ENCODE results near the gene KCNJ9. TPM values are rescaled to one million over a fixed set of nuclear protein-coding genes. Genes with fewer than 3 reads are reported as not detected.

Gene KCNJ9
- total RNA-seq, 1 experiment from 2014 or later, result not detected

- no peak for DNase-seq
- no peak overlapping the region for H3K4me2 ChIP-seq
- H3K27ac ChIP-seq, result no peak overlapping the region
- no peaks in the 10 kb centered on the region for H3K36me3 ChIP-seq (ENCODE audit: low read depth)
- H4K20me1 ChIP-seq (ENCODE audit: insufficient read depth), result no peaks in the 10 kb centered on the region
- TF ChIP-seq CTCF (conservative IDR thresholded peaks at IDR 0.05), result no peak
- no peak for TF ChIP-seq EZH2 (IDR thresholded peaks at IDR 0.05; ENCODE audit: low read depth)
- H2AFZ ChIP-seq, result no peak overlapping the region
- no peaks in the 10 kb centered on the region for H3K79me2 ChIP-seq (ENCODE audit: low read depth)
- peaks cover 6% of the 10 kb centered on the region; the same call in 1 of the 2 replicates for H3K4me1 ChIP-seq (replicated peaks; ENCODE audit: insufficient read depth)
- no peaks in the 10 kb centered on the region for H3K9me2 ChIP-seq (ENCODE audit: insufficient read depth)
- ChIA-PET POLR2A (ENCODE audit: unreplicated experiment) (no interaction called here), CTCF (no interaction called here)
- no peaks in the 10 kb centered on the region for H3K9me3 ChIP-seq (ENCODE audit: insufficient read depth, low read depth)
- peaks cover 30% of the 10 kb centered on the region for H3K27me3 ChIP-seq (ENCODE audit: insufficient read depth, low read depth)
- H3K4me3 ChIP-seq, result no peak overlapping the region
- no peaks in the 10 kb centered on the region for H3F3A ChIP-seq (ENCODE audit: insufficient read depth, low read depth)
- no TSS peak for BruUV-seq (replicated peaks)
- intact Hi-C loops (cut with micrococcal nuclease; ENCODE audit: unreplicated experiment), result no loop called here
These were observed 16.6 kb upstream of the KCNJ9 start for GRCh38 chr1:160064746-160065145.

GRCh38 chr1:160066829-160067745 is 14.3 kb upstream of the KCNJ9 start:
- Histone ChIP-seq H4K20me1 (ENCODE audit: insufficient read depth) (no peaks in the 10 kb centered on the region), H3K9me2 (ENCODE audit: insufficient read depth) (no peaks in the 10 kb centered on the region), H3F3A (ENCODE audit: insufficient read depth, low read depth) (no peaks in the 10 kb centered on the region), H3K4me2 (no peak overlapping the region), H3K9me3 (ENCODE audit: insufficient read depth, low read depth) (no peaks in the 10 kb centered on the region), H3K79me2 (ENCODE audit: low read depth) (no peaks in the 10 kb centered on the region), H2AFZ (no peak overlapping the region), H3K4me3 (no peak overlapping the region), H3K4me1 (replicated peaks; ENCODE audit: insufficient read depth) (no peaks in the 10 kb centered on the region), H3K27me3 (ENCODE audit: insufficient read depth, low read depth) (peaks cover 46% of the 10 kb centered on the region), H3K27ac (no peak overlapping the region), H3K36me3 (ENCODE audit: low read depth) (no peaks in the 10 kb centered on the region)
- BruUV-seq (replicated peaks), result no TSS peak
- TF ChIP-seq EZH2 (IDR thresholded peaks at IDR 0.05; ENCODE audit: low read depth) (no peak), CTCF (conservative IDR thresholded peaks at IDR 0.05) (no peak)
- ChIA-PET CTCF (no interaction called here), POLR2A (ENCODE audit: unreplicated experiment) (interaction anchor here (0.6 kb wide), 1 partner anchor 144 kb away, joined by 3 read pairs; no protein-coding TSS in a partner anchor)
- no peak for DNase-seq
- intact Hi-C loops (cut with micrococcal nuclease; ENCODE audit: unreplicated experiment), result no loop called here

- Histone ChIP-seq H3K4me3 (no peak overlapping the region), H3K27ac (no peak overlapping the region), H4K20me1 (ENCODE audit: insufficient read depth) (no peaks in the 10 kb centered on the region), H3K79me2 (ENCODE audit: low read depth) (no peaks in the 10 kb centered on the region), H3K36me3 (ENCODE audit: low read depth) (no peaks in the 10 kb centered on the region), H2AFZ (no peak overlapping the region), H3K9me3 (ENCODE audit: insufficient read depth, low read depth) (no peaks in the 10 kb centered on the region), H3K9me2 (ENCODE audit: insufficient read depth) (no peaks in the 10 kb centered on the region), H3K27me3 (ENCODE audit: insufficient read depth, low read depth) (peaks cover 56% of the 10 kb centered on the region), H3F3A (ENCODE audit: insufficient read depth, low read depth) (no peaks in the 10 kb centered on the region), H3K4me1 (replicated peaks; ENCODE audit: insufficient read depth) (no peaks in the 10 kb centered on the region), H3K4me2 (no peak overlapping the region)
- ChIA-PET CTCF (no interaction called here), POLR2A (ENCODE audit: unreplicated experiment) (no interaction called here)
- TF ChIP-seq CTCF (conservative IDR thresholded peaks at IDR 0.05) (no peak), EZH2 (IDR thresholded peaks at IDR 0.05; ENCODE audit: low read depth) (no peak)
- no TSS peak for BruUV-seq (replicated peaks)
- intact Hi-C loops (cut with micrococcal nuclease; ENCODE audit: unreplicated experiment), result no loop called here
- no peak for DNase-seq
These were observed 13.1 kb upstream of the KCNJ9 start for GRCh38 chr1:160068225-160068624.

Data from PC-9 (cell line).